Cardiac muscle cell (in vitro differentiated cells and primary cell): ENCODE results near the gene TENM3. TPM values are rescaled to one million over a fixed set of nuclear protein-coding genes. Genes with fewer than 3 reads are reported as not detected.
"Not testable (repeated sequence)": the region's sequence is repeated elsewhere in the genome, so short reads cannot be mapped to it uniquely, and the experiment has no call there.

ENCODE experiments used
- DNase-seq, 2 donors: peaks; one replicate each; pipeline versions ENCODE4 v3.0.0 to v3.0.0-alpha.2; 2010 to 2017; ENCODE audit warnings: low read depth in 1 of 2, low spot score in 1 of 2
- H3K27ac ChIP-seq: fragments of 200-600 bp; sonication (generic); 2 replicates; pipeline ENCODE4 v1.5.1; 2016
- H3K27me3 ChIP-seq: fragments of 200-600 bp; sonication (generic); 2 replicates; pipeline ENCODE4 v1.6.0; 2016; ENCODE audit warnings: control low read depth
- H3K36me3 ChIP-seq: fragments of 200-600 bp; sonication (generic); 2 replicates; pipeline ENCODE4 v1.5.1; 2016; ENCODE audit warnings: control low read depth
- H3K4me1 ChIP-seq: fragments of 200-600 bp; sonication (generic); 2 replicates; pipeline ENCODE4 v1.8.1; 2017; ENCODE audit warnings: low read depth, mild to moderate bottlenecking, mixed run types
- H3K4me3 ChIP-seq: fragments of 200-600 bp; sonication (generic); 2 replicates; pipeline ENCODE4 v1.5.1; 2016; ENCODE audit warnings: mild to moderate bottlenecking
- H3K9me3 ChIP-seq: fragments of 200-600 bp; sonication (generic); 2 replicates; pipeline ENCODE4 v1.5.1; 2017; ENCODE audit warnings: low read depth, mild to moderate bottlenecking, control low read depth
- CTCF ChIP-seq: IDR thresholded peaks from 2 replicates; pipeline ENCODE4 v1.5.1; 2012; ENCODE audit warnings: low read depth, mild to moderate bottlenecking, low read length
- polyA plus RNA-seq: library from polyadenylated mRNA; unstranded; fragments of >200 nt; fragmentation: Nextera tagmentation; extraction: Ambion mirVana; gene quantifications from 2 replicates; pipeline ENCODE4 v1.2.1, GENCODE V29; 2016
- total RNA-seq: library from RNA; depleted of rRNA; stranded (reverse); fragments of >200 nt; gene quantifications from 2 replicates; pipeline ENCODE4 v1.2.3, GENCODE V29; 2016

Gene TENM3
- total and polyA plus RNA-seq, 2 experiments from 2014 or later: 12.5 to 24.8 TPM

- no peak for TF ChIP-seq CTCF
- H3K27me3 ChIP-seq: no peaks in the 10 kb centered on the region
- no peaks in the 10 kb centered on the region for H3K36me3 ChIP-seq
- no peak overlapping the region for H3K27ac ChIP-seq
- H3K4me1 ChIP-seq: no peaks in the 10 kb centered on the region
- no peak overlapping the region for H3K4me3 ChIP-seq
- H3K9me3 ChIP-seq: no peaks in the 10 kb centered on the region
- DNase-seq: peak in 1 of 2 donors; percentile 57
Observed at GRCh38 chr4:182370491-182370890, 127.3 kb downstream of the TENM3 start.

GRCh38 chr4:182380771-182381181 is 137.6 kb downstream of the TENM3 start:
- Histone ChIP-seq H3K4me1 (no peaks in the 10 kb centered on the region), H3K27me3 (no peaks in the 10 kb centered on the region), H3K9me3 (no peaks in the 10 kb centered on the region), H3K4me3 (no peak overlapping the region), H3K36me3 (no peaks in the 10 kb centered on the region), H3K27ac (no peak overlapping the region)
- no peak for TF ChIP-seq CTCF
- peak; percentile 3 to 42 for DNase-seq

GRCh38 chr4:182382941-182383340 is 139.7 kb downstream of the TENM3 start:
- Histone ChIP-seq H3K27ac (no peak overlapping the region), H3K27me3 (no peaks in the 10 kb centered on the region), H3K36me3 (no peaks in the 10 kb centered on the region), H3K9me3 (no peaks in the 10 kb centered on the region), H3K4me3 (no peak overlapping the region), H3K4me1 (no peaks in the 10 kb centered on the region)
- TF ChIP-seq CTCF: no peak
- DNase-seq: no peak

- H3K4me1 ChIP-seq: no peaks in the 10 kb centered on the region
- H3K4me3 ChIP-seq: no peak overlapping the region
- H3K27me3 ChIP-seq: no peaks in the 10 kb centered on the region
- peak in 1 of 2 donors; percentile 9 for DNase-seq
- no peak overlapping the region for H3K27ac ChIP-seq
- H3K9me3 ChIP-seq: no peaks in the 10 kb centered on the region
- no peaks in the 10 kb centered on the region for H3K36me3 ChIP-seq
- TF ChIP-seq CTCF: no peak
Observed at GRCh38 chr4:182384631-182385091, 141.5 kb downstream of the TENM3 start.

GRCh38 chr4:182385897-182386296 is 142.7 kb downstream of the TENM3 start:
- DNase-seq: no peak
- no peaks in the 10 kb centered on the region for H3K27me3 ChIP-seq
- no peak overlapping the region for H3K4me3 ChIP-seq
- H3K36me3 ChIP-seq: no peaks in the 10 kb centered on the region
- H3K9me3 ChIP-seq: no peaks in the 10 kb centered on the region
- H3K27ac ChIP-seq: no peak overlapping the region
- no peak for TF ChIP-seq CTCF
- no peaks in the 10 kb centered on the region for H3K4me1 ChIP-seq

GRCh38 chr4:182386576-182386975 is 143.4 kb downstream of the TENM3 start:
- H3K4me3 ChIP-seq, H3K36me3 ChIP-seq, H3K9me3 ChIP-seq, H3K27ac ChIP-seq, H3K4me1 ChIP-seq, H3K27me3 ChIP-seq, DNase-seq: not testable (repeated sequence)
